ENCODE results near the gene ZNHIT3. TPM values are rescaled to one million over a fixed set of nuclear protein-coding genes. Genes with fewer than 3 reads are reported as not detected.

ZNHIT3 gene
- total RNA-seq, 1 experiment from 2014 or later: 37.9 TPM

DNA sequence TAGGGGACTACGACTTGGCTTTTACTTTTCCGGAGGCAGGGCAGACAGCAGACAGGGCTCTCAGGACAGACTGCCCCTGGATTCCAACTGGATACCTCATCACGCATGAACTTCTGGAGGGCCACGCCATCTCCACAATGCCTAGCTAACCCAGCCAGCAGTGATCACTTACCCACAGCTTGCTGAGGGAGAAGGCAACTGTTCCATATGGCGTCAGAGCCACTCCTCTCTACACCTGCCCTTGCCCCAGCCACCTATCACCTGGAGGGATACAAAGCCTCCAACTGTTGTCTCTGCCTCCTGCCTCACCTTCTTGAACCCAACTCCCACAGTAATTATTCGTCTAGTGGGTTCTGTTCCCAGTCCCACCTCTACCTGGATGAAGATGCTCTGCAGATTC is 39.4 kb downstream of the ZNHIT3 start:
- no peaks in the 10 kb centered on the region for H3K9me2 ChIP-seq (replicated peaks; ENCODE audit: low read length)
- no peak overlapping the region for H3K4me3 ChIP-seq (ENCODE audit: low read length)
- peaks cover 39% of the 10 kb centered on the region for H3K4me1 ChIP-seq (ENCODE audit: insufficient read depth, low read length)
- H3K27me3 ChIP-seq (ENCODE audit: low read length): no peaks in the 10 kb centered on the region
- DNase-seq: no peak
- intact Hi-C loops (cut with micrococcal nuclease): no loop called here
- H3K4me2 ChIP-seq (ENCODE audit: low read length): no peak overlapping the region
- H3K79me2 ChIP-seq (ENCODE audit: low read length): peaks cover 13% of the 10 kb centered on the region
- no peaks in the 10 kb centered on the region for H3K9me3 ChIP-seq (ENCODE audit: low read length)
- ATAC-seq: no peak
- H2AFZ ChIP-seq (ENCODE audit: low read length): no peak overlapping the region
- POLR2A ChIA-PET (ENCODE audit: unreplicated experiment): no interaction called here
- TF ChIP-seq, protein P1, sequence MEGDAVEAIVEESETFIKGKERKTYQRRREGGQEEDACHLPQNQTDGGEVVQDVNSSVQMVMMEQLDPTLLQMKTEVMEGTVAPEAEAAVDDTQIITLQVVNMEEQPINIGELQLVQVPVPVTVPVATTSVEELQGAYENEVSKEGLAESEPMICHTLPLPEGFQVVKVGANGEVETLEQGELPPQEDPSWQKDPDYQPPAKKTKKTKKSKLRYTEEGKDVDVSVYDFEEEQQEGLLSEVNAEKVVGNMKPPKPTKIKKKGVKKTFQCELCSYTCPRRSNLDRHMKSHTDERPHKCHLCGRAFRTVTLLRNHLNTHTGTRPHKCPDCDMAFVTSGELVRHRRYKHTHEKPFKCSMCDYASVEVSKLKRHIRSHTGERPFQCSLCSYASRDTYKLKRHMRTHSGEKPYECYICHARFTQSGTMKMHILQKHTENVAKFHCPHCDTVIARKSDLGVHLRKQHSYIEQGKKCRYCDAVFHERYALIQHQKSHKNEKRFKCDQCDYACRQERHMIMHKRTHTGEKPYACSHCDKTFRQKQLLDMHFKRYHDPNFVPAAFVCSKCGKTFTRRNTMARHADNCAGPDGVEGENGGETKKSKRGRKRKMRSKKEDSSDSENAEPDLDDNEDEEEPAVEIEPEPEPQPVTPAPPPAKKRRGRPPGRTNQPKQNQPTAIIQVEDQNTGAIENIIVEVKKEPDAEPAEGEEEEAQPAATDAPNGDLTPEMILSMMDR (conservative IDR thresholded peaks at IDR 0.05; ENCODE audit: low read depth, low read length): no peak
- TF ChIP-seq EZH2 (IDR thresholded peaks at IDR 0.05; ENCODE audit: low read length, unreplicated experiment): no peak
- TF ChIP-seq EZH2phosphoT487 (IDR thresholded peaks at IDR 0.05; ENCODE audit: borderline replicate concordance, low read length): no peak
- CTCF ChIA-PET: no interaction called here
- H3K27ac ChIP-seq (ENCODE audit: low read length): no peak overlapping the region
- no peak overlapping the region for H3K9ac ChIP-seq (ENCODE audit: low read length)
- H3K36me3 ChIP-seq (ENCODE audit: low read depth, low read length): peaks cover 42% of the 10 kb centered on the region
- BruUV-seq (replicated peaks): no TSS peak
- 0 out of 2 replicates have a peak, but pooled peaks cover 4% of the 10 kb centered on the region for H4K20me1 ChIP-seq (ENCODE audit: low read length)
- no peaks in the 10 kb centered on the region for H3F3A ChIP-seq (ENCODE audit: low read length, unreplicated experiment)

DNA sequence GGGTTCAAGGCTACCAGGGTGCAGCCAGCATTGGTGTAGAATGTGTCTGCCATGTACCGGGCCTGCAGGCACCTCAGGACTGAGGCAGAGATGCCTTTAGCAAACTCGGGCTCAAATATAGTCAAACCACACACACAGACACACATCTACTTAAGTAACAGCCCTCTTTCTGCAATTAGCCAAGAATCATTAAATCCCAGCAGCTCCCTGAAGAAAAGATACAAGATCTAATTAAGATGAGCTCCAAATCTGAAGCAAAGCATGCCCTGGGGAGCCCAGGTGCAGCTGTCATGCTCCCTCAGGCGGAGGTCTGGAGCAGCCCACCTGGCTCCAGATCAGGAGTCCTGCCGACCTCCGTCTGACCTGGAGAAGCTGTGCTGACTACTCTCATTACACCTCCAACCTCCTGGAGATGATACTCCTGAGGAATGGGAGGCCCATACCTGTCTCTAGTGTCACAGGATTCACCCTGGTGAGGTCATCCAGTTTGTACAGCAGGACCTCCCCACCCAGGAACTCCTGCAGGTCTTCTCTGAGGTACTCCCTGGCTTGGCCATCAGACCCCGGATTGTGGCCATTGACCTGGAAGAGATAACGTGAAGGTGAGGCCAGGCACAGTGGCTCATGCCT is 41.3 kb downstream of the ZNHIT3 start:
- H3K9ac ChIP-seq (ENCODE audit: low read length): no peak overlapping the region
- no peak for ATAC-seq
- H3K4me2 ChIP-seq (ENCODE audit: low read length): no peak overlapping the region
- H3K9me3 ChIP-seq (ENCODE audit: low read length): no peaks in the 10 kb centered on the region
- no peaks in the 10 kb centered on the region for H3F3A ChIP-seq (ENCODE audit: low read length, unreplicated experiment)
- H3K79me2 ChIP-seq (ENCODE audit: low read length): peaks cover 26% of the 10 kb centered on the region
- H3K27me3 ChIP-seq (ENCODE audit: low read length): no peaks in the 10 kb centered on the region
- peaks cover 43% of the 10 kb centered on the region for H3K36me3 ChIP-seq (ENCODE audit: low read depth, low read length)
- DNase-seq: no peak
- TF ChIP-seq, protein P1 (conservative IDR thresholded peaks at IDR 0.05; ENCODE audit: low read depth, low read length): no peak
- no peak for TF ChIP-seq EZH2 (IDR thresholded peaks at IDR 0.05; ENCODE audit: low read length, unreplicated experiment)
- TF ChIP-seq EZH2phosphoT487 (IDR thresholded peaks at IDR 0.05; ENCODE audit: borderline replicate concordance, low read length): no peak
- no TSS peak for BruUV-seq (replicated peaks)
- intact Hi-C loops (cut with micrococcal nuclease): no loop called here
- H3K9me2 ChIP-seq (replicated peaks; ENCODE audit: low read length): no peaks in the 10 kb centered on the region
- H3K4me1 ChIP-seq (ENCODE audit: insufficient read depth, low read length): peaks cover 47% of the 10 kb centered on the region
- POLR2A ChIA-PET (ENCODE audit: unreplicated experiment): interaction anchor here (0.6 kb wide), 1 partner anchor 694 kb away, joined by 3 read pairs; no protein-coding TSS in a partner anchor
- no peak overlapping the region for H2AFZ ChIP-seq (ENCODE audit: low read length)
- H3K4me3 ChIP-seq (ENCODE audit: low read length): no peak overlapping the region
- 0 out of 2 replicates have a peak, but pooled peaks cover 4% of the 10 kb centered on the region for H4K20me1 ChIP-seq (ENCODE audit: low read length)
- CTCF ChIA-PET: no interaction called here
- no peak overlapping the region for H3K27ac ChIP-seq (ENCODE audit: low read length)

GRCh38 chr17:36529121-36529520 is 42.6 kb downstream of the ZNHIT3 start:
- H2AFZ ChIP-seq (ENCODE audit: low read length): no peak overlapping the region
- intact Hi-C loops (cut with micrococcal nuclease): no loop called here
- no peaks in the 10 kb centered on the region for H3K9me3 ChIP-seq (ENCODE audit: low read length)
- no TSS peak for BruUV-seq (replicated peaks)
- H3K36me3 ChIP-seq (ENCODE audit: low read depth, low read length): peaks cover 50% of the 10 kb centered on the region
- ATAC-seq: peak; percentile 67
- peak overlapping the region; percentile 18 for H3K4me2 ChIP-seq (ENCODE audit: low read length)
- H4K20me1 ChIP-seq (ENCODE audit: low read length): 0 out of 2 replicates have a peak, but pooled peaks cover 4% of the 10 kb centered on the region
- no peak overlapping the region for H3K9ac ChIP-seq (ENCODE audit: low read length)
- TF ChIP-seq EZH2phosphoT487 (IDR thresholded peaks at IDR 0.05; ENCODE audit: borderline replicate concordance, low read length) (no peak), EZH2 (IDR thresholded peaks at IDR 0.05; ENCODE audit: low read length, unreplicated experiment) (no peak)
- TF ChIP-seq, protein P1 (conservative IDR thresholded peaks at IDR 0.05; ENCODE audit: low read depth, low read length): no peak
- no peak overlapping the region for H3K4me3 ChIP-seq (ENCODE audit: low read length)
- H3F3A ChIP-seq (ENCODE audit: low read length, unreplicated experiment): no peaks in the 10 kb centered on the region
- POLR2A ChIA-PET (ENCODE audit: unreplicated experiment): no interaction called here
- H3K27ac ChIP-seq (ENCODE audit: low read length): peak overlapping the region; percentile 24; the same call in 1 of the 2 replicates
- CTCF ChIA-PET: no interaction called here
- no peaks in the 10 kb centered on the region for H3K9me2 ChIP-seq (replicated peaks; ENCODE audit: low read length)
- H3K79me2 ChIP-seq (ENCODE audit: low read length): peaks cover 38% of the 10 kb centered on the region
- peaks cover 56% of the 10 kb centered on the region for H3K4me1 ChIP-seq (ENCODE audit: insufficient read depth, low read length)
- peak; percentile 65 for DNase-seq
- no peaks in the 10 kb centered on the region for H3K27me3 ChIP-seq (ENCODE audit: low read length)
